ENCODE results near the gene FSHR. TPM values are rescaled to one million over a fixed set of nuclear protein-coding genes. Genes with fewer than 3 reads are reported as not detected.
A peak's percentile ranks its signal among the peaks of the same experiment; 100 is the strongest.

The FSHR gene
- total RNA-seq, 1 donor from 2014 or later, result not detected

DNA sequence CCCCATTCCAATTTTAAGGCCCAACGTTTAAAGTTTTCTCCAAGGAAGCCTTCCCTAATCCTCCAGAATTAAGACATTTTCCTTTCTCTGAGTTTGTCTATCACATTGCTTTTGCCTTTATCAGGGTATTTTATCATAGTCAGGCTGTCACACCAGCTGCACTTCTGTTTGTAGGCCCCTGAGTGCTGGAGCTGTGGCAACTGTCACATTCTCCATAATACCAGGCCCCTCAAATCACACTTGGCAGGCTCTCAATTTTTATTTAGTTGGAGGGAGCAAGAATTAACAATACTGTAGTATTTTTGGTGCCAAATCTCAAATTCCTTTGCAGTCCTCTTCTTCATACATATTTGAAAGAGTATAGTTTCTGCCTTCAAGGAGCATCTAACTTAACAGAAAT is 122.2 kb downstream of the FSHR start:
- TF ChIP-seq CTCF (conservative IDR thresholded peaks at IDR 0.05; ENCODE audit: low read depth, low read length), result no peak
- DNase-seq (ENCODE audit: low read depth), result no peak
- H3K4me3 ChIP-seq (ENCODE audit: low read depth, low read length), result no peak overlapping the region

- DNase-seq (ENCODE audit: low read depth), result no peak
- no peak overlapping the region for H3K4me3 ChIP-seq (ENCODE audit: low read depth, low read length)
- no peak for TF ChIP-seq CTCF (conservative IDR thresholded peaks at IDR 0.05; ENCODE audit: low read depth, low read length)
These were observed 124.9 kb downstream of the FSHR start for GRCh38 chr2:49029406-49029805.

DNA sequence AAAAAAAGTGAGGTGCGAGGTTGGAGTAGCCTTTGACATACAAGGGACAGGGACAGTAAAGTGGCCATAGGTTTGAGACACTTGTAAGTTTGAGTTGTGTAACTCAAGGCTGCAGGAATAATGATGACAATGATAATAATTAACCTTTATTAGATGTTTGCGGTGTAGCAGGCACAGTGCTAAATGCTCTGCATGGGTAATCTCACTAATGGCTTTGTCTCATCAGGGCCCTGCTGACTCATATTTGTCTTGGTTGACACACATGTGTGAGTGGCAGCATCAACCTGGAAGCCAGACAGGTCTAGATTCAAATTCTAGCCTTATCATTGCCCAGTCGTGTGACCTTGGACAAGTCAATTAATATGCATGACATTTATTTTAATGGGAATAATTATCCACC is 126.2 kb downstream of the FSHR start:
- DNase-seq (ENCODE audit: low read depth), result peak; percentile 63
- H3K4me3 ChIP-seq (ENCODE audit: low read depth, low read length), result no peak overlapping the region
- no peak for TF ChIP-seq CTCF (conservative IDR thresholded peaks at IDR 0.05; ENCODE audit: low read depth, low read length)

GRCh38 chr2:49026706-49027105 is 127.6 kb downstream of the FSHR start:
- no peak for TF ChIP-seq CTCF (conservative IDR thresholded peaks at IDR 0.05; ENCODE audit: low read depth, low read length)
- DNase-seq (ENCODE audit: low read depth), result no peak
- no peak overlapping the region for H3K4me3 ChIP-seq (ENCODE audit: low read depth, low read length)

DNA sequence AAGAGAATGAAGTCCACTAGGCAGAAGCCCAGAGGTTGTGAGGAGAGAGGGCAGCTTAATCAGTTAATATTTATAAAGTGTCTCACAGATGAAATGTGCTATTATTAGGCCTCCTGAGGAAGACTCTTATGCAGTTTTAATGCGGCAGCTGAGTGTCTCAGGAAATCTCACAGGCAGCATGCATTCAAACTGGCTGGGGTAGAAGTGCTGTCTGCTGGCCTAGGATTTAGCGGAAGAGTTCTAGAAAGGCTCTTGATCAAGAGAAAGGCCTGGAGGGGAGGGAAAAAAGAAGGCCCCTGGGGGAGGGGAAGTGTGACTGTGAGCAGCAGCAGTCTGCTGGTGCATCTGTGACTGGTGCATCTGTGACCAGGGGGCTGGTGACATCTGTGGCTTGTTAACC is 133.0 kb downstream of the FSHR start:
- DNase-seq (ENCODE audit: low read depth), result no peak
- TF ChIP-seq CTCF (conservative IDR thresholded peaks at IDR 0.05; ENCODE audit: low read depth, low read length), result no peak
- no peak overlapping the region for H3K4me3 ChIP-seq (ENCODE audit: low read depth, low read length)

DNA sequence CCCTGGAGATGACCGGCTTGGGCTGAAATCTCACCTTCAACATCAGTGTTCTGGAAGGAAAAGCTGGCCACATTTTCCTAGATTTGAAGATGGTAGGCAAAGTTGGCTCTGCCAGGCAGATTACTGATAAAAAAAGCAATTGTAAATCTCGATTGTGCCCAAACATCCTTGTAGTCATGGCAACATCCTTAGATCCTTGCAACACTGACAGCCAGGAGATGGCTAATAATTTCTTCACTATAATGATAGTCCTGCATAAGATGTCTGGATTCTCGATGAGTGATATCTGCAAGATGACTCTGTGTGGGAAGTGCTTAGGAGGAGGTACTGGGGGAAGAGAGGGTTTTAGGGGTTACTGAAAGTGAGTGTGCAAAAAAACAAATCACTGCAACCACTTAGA is 149.1 kb downstream of the FSHR start:
- TF ChIP-seq CTCF (conservative IDR thresholded peaks at IDR 0.05; ENCODE audit: low read depth, low read length), result no peak

DNA sequence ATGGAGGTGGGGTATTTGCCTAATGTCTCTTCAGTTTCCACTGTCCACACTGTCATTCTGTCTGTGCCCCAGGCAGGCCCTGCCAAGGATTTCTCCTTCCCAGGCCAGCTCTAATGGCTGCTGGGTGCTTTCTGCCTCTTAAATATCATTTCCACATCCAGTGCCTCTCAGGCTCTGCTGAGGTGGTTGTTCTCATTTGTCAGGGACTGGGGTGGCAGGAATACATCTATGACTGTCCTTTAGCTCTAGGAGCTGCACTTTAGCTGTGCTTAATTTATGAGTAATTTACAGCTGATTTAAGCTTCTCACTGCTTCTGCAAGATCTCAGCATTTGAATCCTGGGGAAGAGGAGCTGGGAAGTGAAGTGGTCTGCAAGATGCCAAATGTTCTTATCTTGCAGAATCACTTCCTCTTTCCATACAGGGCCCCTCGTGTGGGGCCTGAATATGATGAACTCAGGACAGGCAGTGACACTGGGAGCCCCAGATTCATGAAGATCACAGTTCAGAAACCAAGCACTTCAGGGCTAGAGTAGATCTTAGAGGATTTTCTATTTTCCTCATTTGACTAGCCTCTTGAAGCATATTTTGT is 150.2 kb downstream of the FSHR start:
- no peak for DNase-seq (ENCODE audit: low read depth)
- TF ChIP-seq CTCF (conservative IDR thresholded peaks at IDR 0.05; ENCODE audit: low read depth, low read length), result no peak
- H3K4me3 ChIP-seq (ENCODE audit: low read depth, low read length), result no peak overlapping the region

More for the DNA sequence above, 149.1 kb downstream of the FSHR start:
- no peak for DNase-seq (ENCODE audit: low read depth)
- H3K4me3 ChIP-seq (ENCODE audit: low read depth, low read length), result no peak overlapping the region

Data from epithelial cell of proximal tubule (primary cell).